ENCODE measurements around the gene ADGRB2. TPM values are rescaled to one million over a fixed set of nuclear protein-coding genes. Genes with fewer than 3 reads are reported as not detected.

The ADGRB2 gene
- total and polyA plus RNA-seq, 2 donors (not counting 1 experiment from before 2014, with no cell fraction given) = 4.4 to 10.4 TPM

- no peak overlapping the region for H3K27ac ChIP-seq (ENCODE audit: insufficient read depth, low read length)
- peak overlapping the region in 2 of 4 experiments; percentile 6 to 36 for H3K4me3 ChIP-seq (replicated peaks in 1 of 4; ENCODE audit: control extremely low read depth in 1 of 4, insufficient read depth in 1 of 4, low read depth in 3 of 4, low read length in 4 of 4)
- H3K27me3 ChIP-seq (ENCODE audit: control insufficient read depth, insufficient read depth, low read length) = peaks cover 49% of the 10 kb centered on the region
- no peak overlapping the region for H2AFZ ChIP-seq (ENCODE audit: low read length)
- TF ChIP-seq EZH2 (IDR thresholded peaks at IDR 0.05; ENCODE audit: low read length, missing control alignments) = no peak
- TF ChIP-seq, protein P1, sequence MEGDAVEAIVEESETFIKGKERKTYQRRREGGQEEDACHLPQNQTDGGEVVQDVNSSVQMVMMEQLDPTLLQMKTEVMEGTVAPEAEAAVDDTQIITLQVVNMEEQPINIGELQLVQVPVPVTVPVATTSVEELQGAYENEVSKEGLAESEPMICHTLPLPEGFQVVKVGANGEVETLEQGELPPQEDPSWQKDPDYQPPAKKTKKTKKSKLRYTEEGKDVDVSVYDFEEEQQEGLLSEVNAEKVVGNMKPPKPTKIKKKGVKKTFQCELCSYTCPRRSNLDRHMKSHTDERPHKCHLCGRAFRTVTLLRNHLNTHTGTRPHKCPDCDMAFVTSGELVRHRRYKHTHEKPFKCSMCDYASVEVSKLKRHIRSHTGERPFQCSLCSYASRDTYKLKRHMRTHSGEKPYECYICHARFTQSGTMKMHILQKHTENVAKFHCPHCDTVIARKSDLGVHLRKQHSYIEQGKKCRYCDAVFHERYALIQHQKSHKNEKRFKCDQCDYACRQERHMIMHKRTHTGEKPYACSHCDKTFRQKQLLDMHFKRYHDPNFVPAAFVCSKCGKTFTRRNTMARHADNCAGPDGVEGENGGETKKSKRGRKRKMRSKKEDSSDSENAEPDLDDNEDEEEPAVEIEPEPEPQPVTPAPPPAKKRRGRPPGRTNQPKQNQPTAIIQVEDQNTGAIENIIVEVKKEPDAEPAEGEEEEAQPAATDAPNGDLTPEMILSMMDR (conservative IDR thresholded peaks at IDR 0.05 in 1 of 2, IDR thresholded peaks at IDR 0.05 in 1 of 2; ENCODE audit: low read depth in 1 of 2, low read length in 2 of 2) = no peak
- H3K79me2 ChIP-seq (ENCODE audit: control insufficient read depth, insufficient read depth, low read length) = no peaks in the 10 kb centered on the region
- H3K36me3 ChIP-seq (ENCODE audit: control insufficient read depth, insufficient read depth, low read length) = no peaks in the 10 kb centered on the region
- H3K9ac ChIP-seq (ENCODE audit: insufficient read depth, low read length) = no peak overlapping the region
- DNase-seq (ENCODE audit: low read depth in 2 of 2) = no peak
- peak overlapping the region; percentile 73 for H3K4me2 ChIP-seq (ENCODE audit: extremely low read depth, insufficient read depth, low read length)
- H3K9me3 ChIP-seq (ENCODE audit: control insufficient read depth, insufficient read depth, low read depth, low read length) = no peaks in the 10 kb centered on the region
- H3K4me1 ChIP-seq (ENCODE audit: control insufficient read depth, extremely low read depth, insufficient read depth, low read length) = no peaks in the 10 kb centered on the region
- H4K20me1 ChIP-seq (ENCODE audit: control insufficient read depth, extremely low read depth, insufficient read depth, low read length) = no peaks in the 10 kb centered on the region
Measured at GRCh38 chr1:31772669-31773248, 8.6 kb upstream of the ADGRB2 start.

DNA sequence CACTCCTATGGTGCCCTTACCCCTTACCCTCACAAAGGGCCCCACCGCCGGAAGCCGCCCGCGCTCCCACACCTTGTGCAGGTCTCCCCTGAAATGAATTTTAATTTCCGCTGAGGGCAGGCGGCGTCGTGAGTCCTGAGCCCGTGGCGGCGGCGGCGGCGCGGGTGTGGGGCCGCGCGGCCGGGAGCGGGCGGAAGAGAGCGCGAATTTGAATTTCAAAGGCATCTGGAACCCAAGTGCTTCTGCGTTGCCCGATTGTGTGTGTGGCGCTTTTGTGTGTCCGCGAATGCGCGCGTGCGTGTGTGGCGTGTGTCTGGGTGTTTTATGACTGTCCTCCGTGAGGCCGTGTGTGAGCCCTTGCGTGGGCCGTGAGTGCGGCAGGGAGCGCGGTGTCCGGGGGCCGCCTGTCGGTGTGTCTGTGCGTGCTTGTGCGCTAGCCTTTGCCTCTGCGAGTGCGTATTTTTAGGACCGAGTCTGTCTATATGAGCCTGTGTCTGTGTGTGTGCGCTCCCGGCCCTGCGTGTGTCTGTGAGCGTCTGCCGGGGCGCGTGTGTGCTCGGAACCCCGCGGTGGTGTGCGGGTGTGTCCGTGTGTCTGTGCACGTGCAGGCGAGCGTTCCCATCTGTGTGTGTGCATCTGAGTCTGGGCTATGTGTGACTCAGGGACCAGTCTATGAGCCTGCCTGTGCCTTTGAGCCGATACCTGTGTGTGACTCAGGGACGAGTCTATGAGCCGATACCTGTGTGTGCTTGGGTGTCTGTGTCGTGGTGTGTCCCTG is 7.9 kb upstream of the ADGRB2 start:
- H3K4me2 ChIP-seq (ENCODE audit: extremely low read depth, insufficient read depth, low read length) = peak overlapping the region; percentile 73
- no peaks in the 10 kb centered on the region for H3K36me3 ChIP-seq (ENCODE audit: control insufficient read depth, insufficient read depth, low read length)
- H3K4me3 ChIP-seq (replicated peaks in 1 of 4; ENCODE audit: control extremely low read depth in 1 of 4, insufficient read depth in 1 of 4, low read depth in 3 of 4, low read length in 4 of 4) = peak overlapping the region in 2 of 4 experiments; percentile 6 to 36
- no peak overlapping the region for H3K27ac ChIP-seq (ENCODE audit: insufficient read depth, low read length)
- peaks cover 52% of the 10 kb centered on the region for H3K27me3 ChIP-seq (ENCODE audit: control insufficient read depth, insufficient read depth, low read length)
- no peaks in the 10 kb centered on the region for H3K9me3 ChIP-seq (ENCODE audit: control insufficient read depth, insufficient read depth, low read depth, low read length)
- TF ChIP-seq, protein P1 (conservative IDR thresholded peaks at IDR 0.05 in 1 of 2, IDR thresholded peaks at IDR 0.05 in 1 of 2; ENCODE audit: low read depth in 1 of 2, low read length in 2 of 2) = peak; percentile 9 to 18
- TF ChIP-seq EZH2 (IDR thresholded peaks at IDR 0.05; ENCODE audit: low read length, missing control alignments) = peak; percentile 100
- no peaks in the 10 kb centered on the region for H3K4me1 ChIP-seq (ENCODE audit: control insufficient read depth, extremely low read depth, insufficient read depth, low read length)
- DNase-seq (ENCODE audit: low read depth in 2 of 2) = no peak
- H4K20me1 ChIP-seq (ENCODE audit: control insufficient read depth, extremely low read depth, insufficient read depth, low read length) = no peaks in the 10 kb centered on the region
- no peaks in the 10 kb centered on the region for H3K79me2 ChIP-seq (ENCODE audit: control insufficient read depth, insufficient read depth, low read length)
- H2AFZ ChIP-seq (ENCODE audit: low read length) = no peak overlapping the region
- H3K9ac ChIP-seq (ENCODE audit: insufficient read depth, low read length) = no peak overlapping the region

- Histone ChIP-seq H3K4me1 (ENCODE audit: control insufficient read depth, extremely low read depth, insufficient read depth, low read length) (no peaks in the 10 kb centered on the region), H3K4me3 (replicated peaks in 1 of 4; ENCODE audit: control extremely low read depth in 1 of 4, insufficient read depth in 1 of 4, low read depth in 3 of 4, low read length in 4 of 4) (no peak overlapping the region), H3K9me3 (ENCODE audit: control insufficient read depth, insufficient read depth, low read depth, low read length) (no peaks in the 10 kb centered on the region), H3K36me3 (ENCODE audit: control insufficient read depth, insufficient read depth, low read length) (no peaks in the 10 kb centered on the region), H3K4me2 (ENCODE audit: extremely low read depth, insufficient read depth, low read length) (no peak overlapping the region), H3K9ac (ENCODE audit: insufficient read depth, low read length) (no peak overlapping the region), H3K27me3 (ENCODE audit: control insufficient read depth, insufficient read depth, low read length) (peaks cover 47% of the 10 kb centered on the region), H3K79me2 (ENCODE audit: control insufficient read depth, insufficient read depth, low read length) (no peaks in the 10 kb centered on the region), H2AFZ (ENCODE audit: low read length) (no peak overlapping the region), H4K20me1 (ENCODE audit: control insufficient read depth, extremely low read depth, insufficient read depth, low read length) (no peaks in the 10 kb centered on the region), H3K27ac (ENCODE audit: insufficient read depth, low read length) (no peak overlapping the region)
- no peak for DNase-seq (ENCODE audit: low read depth in 2 of 2)
- TF ChIP-seq, protein P1 (conservative IDR thresholded peaks at IDR 0.05 in 1 of 2, IDR thresholded peaks at IDR 0.05 in 1 of 2; ENCODE audit: low read depth in 1 of 2, low read length in 2 of 2) = no peak
- TF ChIP-seq EZH2 (IDR thresholded peaks at IDR 0.05; ENCODE audit: low read length, missing control alignments) = no peak
Measured at GRCh38 chr1:31769720-31770390, 5.7 kb upstream of the ADGRB2 start.
